IPS-18a (cell line): ENCODE data around the gene MVB12B.
"Not testable (repeated sequence)": the region's sequence is repeated elsewhere in the genome, so short reads cannot be mapped to it uniquely, and the experiment has no call there.

Experiments
- H3K27ac ChIP-seq: one replicate; pipeline ENCODE4 v1.5.1; 2013; ENCODE audit warnings: low read length
- H3K27me3 ChIP-seq: one replicate; pipeline ENCODE4 v1.6.1; 2013; ENCODE audit warnings: mild to moderate bottlenecking, low read length; ENCODE audit not compliant: control insufficient read depth, insufficient read depth
- H3K36me3 ChIP-seq: one replicate; pipeline ENCODE4 v1.6.1; 2013; ENCODE audit warnings: low read depth, low read length; ENCODE audit not compliant: control insufficient read depth
- H3K4me1 ChIP-seq: one replicate; pipeline ENCODE4 v1.6.1; 2013; ENCODE audit warnings: low read depth, low read length; ENCODE audit not compliant: control insufficient read depth
- H3K4me3 ChIP-seq: one replicate; pipeline ENCODE4 v1.5.1; 2013; ENCODE audit warnings: low read length
- H3K9ac ChIP-seq: one replicate; pipeline ENCODE4 v1.6.1; 2013; ENCODE audit warnings: mild to moderate bottlenecking, low read length, moderate library complexity
- H3K9me3 ChIP-seq: one replicate; pipeline ENCODE4 v1.6.1; 2013; ENCODE audit warnings: low read depth, low read length; ENCODE audit not compliant: control insufficient read depth

Gene MVB12B

GRCh38 chr9:126465977-126466376, 139.3 kb downstream of the MVB12B start:
- H3K27me3 ChIP-seq, result no peaks in the 10 kb centered on the region
- H3K36me3 ChIP-seq, result no peaks in the 10 kb centered on the region
- no peak overlapping the region for H3K9ac ChIP-seq
- H3K4me3 ChIP-seq, result no peak overlapping the region
- H3K9me3 ChIP-seq, result no peaks in the 10 kb centered on the region
- H3K27ac ChIP-seq, result no peak overlapping the region
- peaks cover 2% of the 10 kb centered on the region for H3K4me1 ChIP-seq

DNA sequence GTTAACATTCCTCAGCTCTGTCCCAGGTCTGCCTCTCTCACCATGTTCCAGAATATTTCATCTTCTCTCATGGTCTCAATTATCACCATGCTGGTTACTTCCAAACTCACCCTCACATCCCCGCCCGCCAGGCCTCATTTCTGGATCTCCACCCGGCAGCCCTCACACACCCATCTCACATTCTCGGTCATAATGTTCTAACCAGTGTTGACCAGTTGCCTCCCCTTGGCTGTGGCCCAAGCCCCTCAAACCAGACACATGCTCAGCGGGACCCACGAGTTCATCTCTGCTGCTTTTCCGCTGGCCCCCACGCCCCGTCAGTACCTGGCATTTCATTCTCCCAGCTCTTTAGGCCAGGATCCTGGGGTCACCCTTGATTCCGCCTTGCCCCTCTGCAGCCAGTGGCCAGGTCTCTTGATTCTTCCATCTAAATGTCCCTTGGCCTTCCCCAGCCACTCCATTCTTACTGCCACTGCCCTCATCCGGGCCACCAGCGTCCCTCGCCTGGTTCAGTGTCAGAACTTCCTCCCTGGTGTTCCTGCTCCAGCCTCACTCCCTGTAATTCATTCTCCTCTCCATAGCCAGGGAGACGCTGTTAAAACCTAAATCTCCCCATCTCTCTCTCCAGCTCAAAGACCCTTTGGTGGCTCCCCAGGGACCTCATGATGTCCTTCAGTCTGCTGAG, 141.7 kb downstream of the MVB12B start:
- Histone ChIP-seq H3K27ac (no peak overlapping the region), H3K4me3 (no peak overlapping the region), H3K4me1 (peaks cover 14% of the 10 kb centered on the region), H3K36me3 (no peaks in the 10 kb centered on the region), H3K9me3 (no peaks in the 10 kb centered on the region), H3K9ac (no peak overlapping the region), H3K27me3 (no peaks in the 10 kb centered on the region)

GRCh38 chr9:126470241-126470993, 143.8 kb downstream of the MVB12B start:
- Histone ChIP-seq H3K27me3 (no peaks in the 10 kb centered on the region), H3K27ac (no peak overlapping the region), H3K9ac (no peak overlapping the region), H3K36me3 (no peaks in the 10 kb centered on the region), H3K9me3 (no peaks in the 10 kb centered on the region), H3K4me3 (no peak overlapping the region), H3K4me1 (peaks cover 14% of the 10 kb centered on the region)

- H3K9me3 ChIP-seq, result no peaks in the 10 kb centered on the region
- no peak overlapping the region for H3K4me3 ChIP-seq
- peaks cover 14% of the 10 kb centered on the region for H3K4me1 ChIP-seq
- H3K27ac ChIP-seq, result no peak overlapping the region
- H3K9ac ChIP-seq, result no peak overlapping the region
- H3K36me3 ChIP-seq, result no peaks in the 10 kb centered on the region
- H3K27me3 ChIP-seq, result no peaks in the 10 kb centered on the region
These were observed 144.5 kb downstream of the MVB12B start for GRCh38 chr9:126471084-126471624.

DNA sequence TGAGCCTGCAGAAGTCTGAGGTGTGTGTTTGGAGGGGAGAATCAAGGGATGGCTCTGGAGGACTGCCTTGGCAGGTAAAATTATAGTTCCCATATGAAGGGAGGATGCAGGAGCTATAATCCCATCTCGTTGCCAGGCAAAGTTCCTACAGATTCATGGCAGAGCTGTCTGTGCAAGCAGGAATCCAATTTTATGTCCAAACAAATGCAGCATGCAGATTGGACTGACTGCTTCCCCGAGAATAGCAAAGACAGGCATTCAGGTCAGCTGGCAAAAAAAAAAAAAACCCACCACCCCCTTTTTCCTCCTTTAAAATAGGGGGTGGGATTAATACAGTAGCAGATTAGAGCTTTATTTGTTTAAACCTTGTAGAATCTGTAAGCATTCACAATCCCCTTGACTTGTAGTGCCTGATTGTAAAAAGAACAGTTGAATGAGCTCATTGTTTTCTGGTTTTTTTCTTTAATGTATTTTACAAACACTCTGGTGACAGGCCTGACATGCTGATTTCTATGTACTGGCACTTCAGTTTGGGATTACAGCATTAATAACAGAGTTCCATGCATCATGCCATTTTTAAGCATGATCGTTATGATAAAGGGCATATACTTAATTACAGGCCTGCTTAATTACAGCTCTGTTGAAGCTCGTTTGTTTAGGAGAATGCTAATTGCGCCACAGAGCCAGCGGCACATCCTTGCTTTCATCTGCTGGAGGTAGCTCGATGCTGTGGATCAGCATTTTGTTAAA, 145.7 kb downstream of the MVB12B start:
- H3K9me3 ChIP-seq, result no peaks in the 10 kb centered on the region
- H3K27ac ChIP-seq, result no peak overlapping the region
- no peaks in the 10 kb centered on the region for H3K36me3 ChIP-seq
- H3K4me1 ChIP-seq, result peaks cover 14% of the 10 kb centered on the region
- no peak overlapping the region for H3K9ac ChIP-seq
- no peaks in the 10 kb centered on the region for H3K27me3 ChIP-seq
- no peak overlapping the region for H3K4me3 ChIP-seq

- H3K27ac ChIP-seq, result no peak overlapping the region
These were observed 146.3 kb downstream of the MVB12B start for GRCh38 chr9:126472948-126473298.

GRCh38 chr9:126474206-126474765, 147.7 kb downstream of the MVB12B start:
- H3K4me1 ChIP-seq, result peaks cover 14% of the 10 kb centered on the region

More at GRCh38 chr9:126472948-126473298, 146.3 kb downstream of the MVB12B start:
- Histone ChIP-seq H3K27me3 (no peaks in the 10 kb centered on the region), H3K4me3 (no peak overlapping the region), H3K9ac (no peak overlapping the region), H3K9me3 (no peaks in the 10 kb centered on the region), H3K36me3 (no peaks in the 10 kb centered on the region), H3K4me1 (peaks cover 14% of the 10 kb centered on the region)

DNA sequence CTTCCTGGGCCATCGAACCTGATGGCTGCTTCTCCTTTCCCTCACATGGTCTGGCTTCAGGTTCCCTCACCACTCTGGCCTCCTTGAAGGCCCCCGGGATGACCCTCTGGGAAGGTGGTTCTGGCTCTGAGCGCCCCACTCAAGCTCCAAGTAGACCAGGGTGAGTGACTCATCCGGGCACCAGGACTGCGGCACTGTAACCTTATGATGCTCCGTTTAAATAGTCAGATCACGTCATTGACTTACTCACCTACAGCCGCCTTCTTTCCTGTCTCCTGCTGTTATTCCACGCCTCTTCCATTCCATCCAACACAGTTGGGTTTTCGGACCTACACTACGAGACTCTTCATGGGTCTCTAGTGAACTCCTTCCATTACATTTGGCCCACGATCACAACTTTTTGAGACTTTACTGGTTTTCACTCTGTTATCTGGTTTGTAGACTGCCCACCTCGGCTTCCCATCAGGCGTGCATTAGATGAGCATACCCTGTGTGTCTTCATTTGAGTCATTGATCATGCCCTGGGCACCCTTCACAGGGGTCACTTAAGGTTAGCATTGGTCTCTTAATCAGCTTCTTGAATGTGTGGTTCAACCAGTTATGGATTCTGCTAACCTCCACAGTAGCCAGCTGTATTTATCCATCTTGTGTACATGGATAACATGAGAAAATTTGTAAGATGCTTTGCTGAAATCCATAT, 148.3 kb downstream of the MVB12B start:
- Histone ChIP-seq H3K4me3 (no peak overlapping the region), H3K4me1 (peaks cover 14% of the 10 kb centered on the region), H3K9ac (no peak overlapping the region), H3K27ac (no peak overlapping the region), H3K27me3 (no peaks in the 10 kb centered on the region), H3K9me3 (no peaks in the 10 kb centered on the region), H3K36me3 (no peaks in the 10 kb centered on the region)

More at GRCh38 chr9:126474206-126474765, 147.7 kb downstream of the MVB12B start:
- Histone ChIP-seq H3K36me3 (no peaks in the 10 kb centered on the region), H3K27me3 (no peaks in the 10 kb centered on the region), H3K9ac (no peak overlapping the region), H3K9me3 (no peaks in the 10 kb centered on the region), H3K27ac (no peak overlapping the region), H3K4me3 (no peak overlapping the region)

DNA sequence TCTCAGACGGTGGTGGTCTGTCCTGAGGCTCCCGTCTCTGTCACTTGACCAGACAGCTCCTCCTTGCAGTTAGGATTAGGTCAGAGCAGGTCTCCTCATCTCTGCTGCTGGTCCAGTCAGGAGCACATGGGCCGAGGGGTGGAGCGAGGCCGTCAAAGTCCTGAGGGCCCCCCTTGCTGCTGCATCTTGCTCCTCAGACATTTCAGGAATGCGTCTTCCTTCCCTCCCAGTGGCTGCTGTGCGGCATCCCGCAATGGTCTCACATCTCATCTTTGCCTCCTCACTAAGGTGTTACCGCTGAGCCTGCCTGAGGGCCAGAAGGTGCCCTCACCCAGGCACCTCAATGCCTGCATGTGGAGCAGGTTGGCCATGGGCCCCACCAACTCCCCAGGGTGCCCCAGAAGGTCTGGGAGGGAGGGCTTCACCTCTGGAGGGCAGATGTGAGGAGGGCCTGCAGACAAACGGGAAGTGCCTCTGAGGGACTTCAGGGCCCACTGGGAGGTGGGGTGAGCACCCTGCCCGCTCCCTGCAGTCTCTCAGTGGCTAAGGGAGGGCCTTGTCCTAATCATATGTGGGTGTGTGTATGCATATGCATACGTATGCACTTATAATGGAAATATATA, 149.4 kb downstream of the MVB12B start:
- Histone ChIP-seq H3K27me3 (no peaks in the 10 kb centered on the region), H3K9me3 (no peaks in the 10 kb centered on the region), H3K27ac (no peak overlapping the region), H3K9ac (no peak overlapping the region), H3K36me3 (no peaks in the 10 kb centered on the region), H3K4me3 (no peak overlapping the region), H3K4me1 (peaks cover 11% of the 10 kb centered on the region)

- not testable (repeated sequence) for H3K27ac ChIP-seq, H3K27me3 ChIP-seq, H3K9me3 ChIP-seq, H3K36me3 ChIP-seq, H3K4me3 ChIP-seq, H3K9ac ChIP-seq, H3K4me1 ChIP-seq
These were observed 150.8 kb downstream of the MVB12B start for GRCh38 chr9:126477432-126477831.
